Neural progenitor cell (in vitro differentiated cells): ENCODE measurements around the gene PRMT1. TPM values are rescaled to one million over a fixed set of nuclear protein-coding genes. Genes with fewer than 3 reads are reported as not detected.

Experiments
- DNase-seq: peaks from one replicate; pipeline ENCODE4 v3.0.0-alpha.2; 2016; ENCODE audit warnings: low spot score
- H2AFZ ChIP-seq: fragments of 200-600 bp; sonication (generic); replicated peaks from 2 replicates; pipeline ENCODE4 v1.6.1; 2016; ENCODE audit warnings: antibody characterized with exemption
- H3F3A ChIP-seq: fragments of 200-600 bp; sonication (generic); 2 replicates; pipeline ENCODE4 v1.6.1; 2016; ENCODE audit warnings: antibody characterized with exemption, low read depth
- H3K27ac ChIP-seq: fragments of 200-600 bp; sonication (generic); 2 replicates; pipeline ENCODE4 v1.5.1; 2016; ENCODE audit warnings: mild to moderate bottlenecking
- H3K27me3 ChIP-seq: fragments of 200-600 bp; sonication (generic); 2 replicates; pipeline ENCODE4 v1.6.1; 2016; ENCODE audit warnings: mild to moderate bottlenecking, moderate library complexity
- H3K36me3 ChIP-seq: fragments of 200-600 bp; sonication (generic); 2 replicates; pipeline ENCODE4 v1.5.1; 2016
- H3K4me1 ChIP-seq: fragments of 200-600 bp; sonication (generic); 2 replicates; pipeline ENCODE4 v1.6.1; 2016; ENCODE audit warnings: mixed run types
- H3K4me2 ChIP-seq: fragments of 200-600 bp; sonication (generic); 2 replicates; pipeline ENCODE4 v1.6.1; 2016
- H3K4me3 ChIP-seq: fragments of 200-600 bp; sonication (generic); 2 replicates; pipeline ENCODE4 v1.5.1; 2016
- H3K79me2 ChIP-seq: fragments of 200-600 bp; sonication (generic); 2 replicates; pipeline ENCODE4 v1.6.1; 2016; ENCODE audit warnings: low read depth
- H3K9ac ChIP-seq: fragments of 200-600 bp; sonication (generic); 2 replicates; pipeline ENCODE4 v1.6.1; 2016
- H3K9me3 ChIP-seq: fragments of 200-600 bp; sonication (generic); 2 replicates; pipeline ENCODE4 v1.5.1; 2016; ENCODE audit warnings: low read depth
- H4K20me1 ChIP-seq: fragments of 200-600 bp; sonication (generic); 2 replicates; pipeline ENCODE4 v1.6.1; 2016; ENCODE audit warnings: low read depth
- H3K27ac Mint-ChIP-seq: 3 replicates; pipeline ENCODE4 v1.8.0; 2021; ENCODE audit warnings: mixed read lengths
- H3K27me3 Mint-ChIP-seq: 2 replicates; pipeline ENCODE4 v1.8.0; 2022; ENCODE audit warnings: low read depth, mild to moderate bottlenecking, inconsistent platforms, moderate library complexity, mixed read lengths; ENCODE audit not compliant: insufficient read depth
- H3K36me3 Mint-ChIP-seq: 3 replicates; pipeline ENCODE4 v1.8.0; 2021; ENCODE audit warnings: mixed read lengths
- H3K4me1 Mint-ChIP-seq: 3 replicates; pipeline ENCODE4 v1.8.0; 2021; ENCODE audit warnings: mixed read lengths
- H3K4me3 Mint-ChIP-seq: 3 replicates; pipeline ENCODE4 v1.8.0; 2021; ENCODE audit warnings: mild to moderate bottlenecking, moderate library complexity, mixed read lengths
- H3K9me3 Mint-ChIP-seq: 3 replicates; pipeline ENCODE4 v1.8.0; 2020; ENCODE audit warnings: mixed read lengths
- CTCF ChIP-seq: fragments of 200-600 bp; sonication (generic); IDR thresholded peaks from 2 replicates; pipeline ENCODE4 v1.5.1; 2017; ENCODE audit warnings: antibody characterized with exemption, mild to moderate bottlenecking
- EZH2 ChIP-seq: fragments of 200-600 bp; sonication (generic); IDR thresholded peaks from 2 replicates; pipeline ENCODE4 v1.6.1; 2017; ENCODE audit warnings: antibody characterized with exemption, mild to moderate bottlenecking, moderate library complexity
- EZH2phosphoT487 ChIP-seq: fragments of 200-600 bp; sonication (generic); IDR thresholded peaks from 2 replicates; pipeline ENCODE4 v1.6.1; 2017; ENCODE audit warnings: antibody characterized with exemption
- total RNA-seq: library from RNA; depleted of rRNA; stranded (reverse); fragments of >200 nt; gene quantifications from 2 replicates; pipeline ENCODE4 v1.2.3, GENCODE V29; 2015; ENCODE audit warnings: low replicate concordance

The PRMT1 gene
- total RNA-seq, 1 donor from 2014 or later, result 480 TPM

GRCh38 chr19:49684983-49685553 lies 8.0 kb downstream of the PRMT1 start:
- no peak overlapping the region for H3K27ac Mint-ChIP-seq

GRCh38 chr19:49685845-49686332 lies 8.8 kb downstream of the PRMT1 start:
- Mint-ChIP-seq H3K4me1 (peaks cover 30% of the 10 kb centered on the region), H3K36me3 (peaks cover 21% of the 10 kb centered on the region), H3K4me3 (peak overlapping the region; percentile 43), H3K27ac (no peak overlapping the region), H3K9me3 (no peaks in the 10 kb centered on the region), H3K27me3 (peaks cover 8% of the 10 kb centered on the region)
- DNase-seq, result no peak
- Histone ChIP-seq H3F3A (peaks cover 81% of the 10 kb centered on the region), H3K36me3 (peaks cover 5% of the 10 kb centered on the region), H3K4me3 (no peak overlapping the region), H3K9ac (no peak overlapping the region), H3K27me3 (no peaks in the 10 kb centered on the region), H2AFZ (no peak overlapping the region), H3K4me1 (peaks cover 18% of the 10 kb centered on the region), H3K9me3 (no peaks in the 10 kb centered on the region), H3K79me2 (peaks cover 50% of the 10 kb centered on the region), H3K4me2 (no peak overlapping the region), H4K20me1 (peaks cover 86% of the 10 kb centered on the region), H3K27ac (no peak overlapping the region)
- TF ChIP-seq EZH2, result no peak
- no peak for TF ChIP-seq EZH2phosphoT487
- TF ChIP-seq CTCF, result no peak

More at GRCh38 chr19:49684983-49685553, 8.0 kb downstream of the PRMT1 start:
- peaks cover 78% of the 10 kb centered on the region for H3F3A ChIP-seq
- Mint-ChIP-seq H3K4me3 (peak overlapping the region; percentile 19), H3K27me3 (peaks cover 8% of the 10 kb centered on the region), H3K36me3 (peaks cover 20% of the 10 kb centered on the region), H3K9me3 (no peaks in the 10 kb centered on the region), H3K4me1 (peaks cover 32% of the 10 kb centered on the region)
- H3K27ac ChIP-seq, result no peak overlapping the region
- H3K4me2 ChIP-seq, result no peak overlapping the region
- DNase-seq, result no peak
- peaks cover 5% of the 10 kb centered on the region for H3K36me3 ChIP-seq
- no peak overlapping the region for H3K4me3 ChIP-seq
- H2AFZ ChIP-seq, result no peak overlapping the region
- no peak for TF ChIP-seq EZH2
- TF ChIP-seq EZH2phosphoT487, result no peak
- no peak for TF ChIP-seq CTCF
- no peaks in the 10 kb centered on the region for H3K9me3 ChIP-seq
- H3K79me2 ChIP-seq, result peaks cover 53% of the 10 kb centered on the region
- H4K20me1 ChIP-seq, result peaks cover 92% of the 10 kb centered on the region
- no peaks in the 10 kb centered on the region for H3K27me3 ChIP-seq
- peaks cover 22% of the 10 kb centered on the region for H3K4me1 ChIP-seq
- no peak overlapping the region for H3K9ac ChIP-seq

GRCh38 chr19:49686503-49687088 lies 9.5 kb downstream of the PRMT1 start:
- Histone ChIP-seq H3K27ac (no peak overlapping the region), H2AFZ (no peak overlapping the region), H3K4me3 (no peak overlapping the region), H3F3A (peaks cover 82% of the 10 kb centered on the region), H3K79me2 (peaks cover 49% of the 10 kb centered on the region), H3K27me3 (no peaks in the 10 kb centered on the region), H3K36me3 (no peaks in the 10 kb centered on the region), H3K4me1 (peaks cover 14% of the 10 kb centered on the region), H3K9me3 (no peaks in the 10 kb centered on the region), H4K20me1 (peaks cover 79% of the 10 kb centered on the region), H3K4me2 (no peak overlapping the region), H3K9ac (no peak overlapping the region)
- H3K4me1 Mint-ChIP-seq, result peaks cover 29% of the 10 kb centered on the region
- no peak overlapping the region for H3K27ac Mint-ChIP-seq
- H3K4me3 Mint-ChIP-seq, result no peak overlapping the region
- TF ChIP-seq EZH2, result no peak
- no peak for TF ChIP-seq EZH2phosphoT487
- no peak for TF ChIP-seq CTCF
- peaks cover 10% of the 10 kb centered on the region for H3K27me3 Mint-ChIP-seq
- peaks cover 18% of the 10 kb centered on the region for H3K36me3 Mint-ChIP-seq
- no peaks in the 10 kb centered on the region for H3K9me3 Mint-ChIP-seq
- no peak for DNase-seq
